Mucosa of descending colon (tissue), 3 donors: ENCODE results near the gene IL2RA. TPM values are rescaled to one million over a fixed set of nuclear protein-coding genes. Genes with fewer than 3 reads are reported as not detected.

ENCODE experiments used
- ATAC-seq: fragments of 200-7000 bp; cut with Tn5 transposase; one replicate; pipeline ENCODE4 v1.9.1; 2020; ENCODE audit warnings: mild to moderate bottlenecking, moderate library complexity
- DNase-seq, 3 donors: peaks; one replicate each; pipeline ENCODE4 v3.0.0-alpha.2; 2020
- H3K36me3 ChIP-seq: fragments of 200-600 bp; one replicate; pipeline ENCODE4 v1.8.0; 2021; ENCODE audit warnings: low read depth, mild to moderate bottlenecking
- H3K4me1 ChIP-seq: fragments of 200-600 bp; one replicate; pipeline ENCODE4 v1.8.0; 2021; ENCODE audit warnings: low read depth, mild to moderate bottlenecking
- H3K4me3 ChIP-seq: fragments of 200-600 bp; one replicate; pipeline ENCODE4 v1.8.0; 2021; ENCODE audit warnings: mild to moderate bottlenecking
- H3K9me3 ChIP-seq: fragments of 200-600 bp; one replicate; pipeline ENCODE4 v1.8.0; 2021; ENCODE audit warnings: mild to moderate bottlenecking
- intact Hi-C, 2 donors: fragments of 100-400 bp; cut with DNase I in 1 of 2; cut with micrococcal nuclease in 1 of 2; formaldehyde crosslinking; loops; one replicate each; pipeline versions ENCODE4 v1.11.0 to v1.11.1; 2022; cut with DNase I, micrococcal nuclease
- total RNA-seq, 3 donors: library from RNA; stranded (reverse); fragmentation: NEBNext Ultra II Directional in 2 of 3; extraction: Animal tissue kit (Norgen Biotek cat#: 25700) in 2 of 3; gene quantifications; one replicate each; pipeline versions ENCODE4 v1.2.1 to v1.2.4, GENCODE V29; 2021 to 2023
- TF ChIP-seq, protein P1 (sequence below): fragments of 200-600 bp; IDR thresholded peaks from one replicate; pipeline ENCODE4 v1.8.0; 2022; ENCODE audit warnings: antibody characterized with exemption, mild to moderate bottlenecking
- donor health status: DM: no; HTN: no; CAD: no; lungs with moderate emphysema.
- donor health status: DM: no; HTN: no; CAD: no.
- donor health status: DM: no; HTN: yes; CAD: no.

IL2RA gene
- total RNA-seq, 3 donors from 2014 or later: 1.2 to 3.7 (median 2.1) TPM

DNA sequence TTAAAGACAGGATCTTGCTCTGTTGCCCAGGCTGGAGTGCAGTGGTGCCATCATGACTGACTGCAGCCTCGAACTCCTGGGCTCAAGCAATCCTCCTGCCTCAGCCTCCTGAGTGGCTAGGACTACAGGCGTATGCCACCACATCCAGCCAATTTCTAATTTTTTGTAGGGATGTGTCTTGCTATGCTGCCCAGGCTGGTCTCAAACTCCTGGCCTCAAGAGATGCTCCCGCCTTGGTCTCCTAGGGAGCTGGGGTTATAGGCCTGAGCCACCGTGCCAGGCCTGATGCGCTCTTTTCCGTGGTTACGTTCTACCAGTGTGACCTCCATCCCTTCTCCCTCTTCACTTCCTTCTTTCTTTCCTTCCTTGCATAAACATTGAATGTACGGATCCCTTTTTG, 50.6 kb downstream of the IL2RA start:
- Histone ChIP-seq H3K9me3 (no peaks in the 10 kb centered on the region), H3K4me3 (no peak overlapping the region), H3K36me3 (no peaks in the 10 kb centered on the region), H3K4me1 (peaks cover 7% of the 10 kb centered on the region)
- intact Hi-C loops: loop anchor here in 1 of 2 donors (10.0 kb wide), 1 partner anchor 73 kb away; the partner anchor contains the start of gene RBM17
- no peak for DNase-seq
- TF ChIP-seq, protein P1, sequence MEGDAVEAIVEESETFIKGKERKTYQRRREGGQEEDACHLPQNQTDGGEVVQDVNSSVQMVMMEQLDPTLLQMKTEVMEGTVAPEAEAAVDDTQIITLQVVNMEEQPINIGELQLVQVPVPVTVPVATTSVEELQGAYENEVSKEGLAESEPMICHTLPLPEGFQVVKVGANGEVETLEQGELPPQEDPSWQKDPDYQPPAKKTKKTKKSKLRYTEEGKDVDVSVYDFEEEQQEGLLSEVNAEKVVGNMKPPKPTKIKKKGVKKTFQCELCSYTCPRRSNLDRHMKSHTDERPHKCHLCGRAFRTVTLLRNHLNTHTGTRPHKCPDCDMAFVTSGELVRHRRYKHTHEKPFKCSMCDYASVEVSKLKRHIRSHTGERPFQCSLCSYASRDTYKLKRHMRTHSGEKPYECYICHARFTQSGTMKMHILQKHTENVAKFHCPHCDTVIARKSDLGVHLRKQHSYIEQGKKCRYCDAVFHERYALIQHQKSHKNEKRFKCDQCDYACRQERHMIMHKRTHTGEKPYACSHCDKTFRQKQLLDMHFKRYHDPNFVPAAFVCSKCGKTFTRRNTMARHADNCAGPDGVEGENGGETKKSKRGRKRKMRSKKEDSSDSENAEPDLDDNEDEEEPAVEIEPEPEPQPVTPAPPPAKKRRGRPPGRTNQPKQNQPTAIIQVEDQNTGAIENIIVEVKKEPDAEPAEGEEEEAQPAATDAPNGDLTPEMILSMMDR: no peak
- no peak for ATAC-seq

DNA sequence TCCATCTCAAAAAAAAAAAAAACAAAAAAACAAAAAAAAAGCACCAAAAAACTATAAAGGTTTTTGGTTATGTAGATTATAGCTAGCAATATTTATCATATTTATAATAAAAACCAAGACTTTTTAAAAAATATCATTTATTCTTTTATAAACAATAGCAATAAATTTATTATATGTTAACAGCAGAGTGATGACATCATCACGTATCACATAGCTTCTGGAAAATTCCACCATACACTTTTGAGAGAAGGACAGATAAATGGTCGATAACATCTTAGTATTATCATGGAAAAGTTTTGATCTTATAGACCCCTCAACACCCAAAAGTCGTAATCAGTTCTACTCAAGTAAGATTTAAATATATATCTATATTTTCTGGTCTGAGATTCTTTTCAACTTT, 51.6 kb downstream of the IL2RA start:
- Histone ChIP-seq H3K4me1 (peaks cover 7% of the 10 kb centered on the region), H3K36me3 (no peaks in the 10 kb centered on the region), H3K4me3 (no peak overlapping the region), H3K9me3 (no peaks in the 10 kb centered on the region)
- DNase-seq (no peak), ATAC-seq (no peak)
- intact Hi-C loops: loop anchor here in 1 of 2 donors (10.0 kb wide), 1 partner anchor 74 kb away; the partner anchor contains the start of gene RBM17
- TF ChIP-seq, protein P1: no peak

GRCh38 chr10:6009961-6010360, 52.2 kb downstream of the IL2RA start:
- Histone ChIP-seq H3K9me3 (no peaks in the 10 kb centered on the region), H3K4me1 (peaks cover 7% of the 10 kb centered on the region), H3K36me3 (no peaks in the 10 kb centered on the region), H3K4me3 (no peak overlapping the region)
- ATAC-seq: no peak
- TF ChIP-seq, protein P1: no peak
- no peak for DNase-seq
- intact Hi-C loops: loop anchor here in 1 of 2 donors (10.0 kb wide), 1 partner anchor 75 kb away; the partner anchor contains the start of gene RBM17

GRCh38 chr10:6009150-6009549, 53.0 kb downstream of the IL2RA start:
- H3K4me3 ChIP-seq: no peak overlapping the region
- peaks cover 2% of the 10 kb centered on the region for H3K4me1 ChIP-seq
- H3K9me3 ChIP-seq: no peaks in the 10 kb centered on the region
- no peak for ATAC-seq
- DNase-seq: no peak
- H3K36me3 ChIP-seq: no peaks in the 10 kb centered on the region
- TF ChIP-seq, protein P1: no peak
- intact Hi-C loops: no loop called here

DNA sequence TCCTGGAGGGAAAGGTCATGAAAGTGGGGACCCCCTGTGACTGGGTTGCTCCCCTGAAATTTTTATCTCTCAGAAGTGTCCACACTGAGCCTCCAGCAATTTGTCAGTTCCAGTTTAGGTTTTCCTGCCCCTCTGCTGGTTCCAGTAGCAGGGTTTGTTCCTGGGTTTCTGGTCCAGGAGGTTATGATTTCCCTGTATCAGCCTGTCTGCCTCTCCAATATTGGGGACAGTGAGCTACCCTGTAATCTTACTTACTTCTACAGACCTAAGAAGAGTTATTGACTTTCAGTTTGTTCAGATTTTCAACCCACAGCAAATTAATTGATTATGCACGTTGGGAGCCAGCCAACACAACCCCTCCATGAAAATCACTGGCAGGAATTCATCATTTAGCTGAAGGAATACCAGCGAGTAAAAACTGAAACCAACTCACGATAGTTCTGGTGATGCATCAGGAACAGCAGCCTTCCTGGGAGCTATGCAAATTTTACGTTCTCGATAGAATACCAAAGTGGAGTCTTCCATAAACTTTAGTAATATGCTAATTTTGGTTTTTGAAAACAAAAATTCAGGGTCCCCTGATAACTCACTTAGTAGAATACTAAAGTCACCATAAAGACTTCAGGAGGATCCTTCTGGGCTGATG, 53.5 kb downstream of the IL2RA start:
- intact Hi-C loops: no loop called here
- H3K36me3 ChIP-seq: no peaks in the 10 kb centered on the region
- DNase-seq: no peak
- no peak overlapping the region for H3K4me3 ChIP-seq
- no peaks in the 10 kb centered on the region for H3K9me3 ChIP-seq
- ATAC-seq: no peak
- H3K4me1 ChIP-seq: no peaks in the 10 kb centered on the region
- TF ChIP-seq, protein P1: no peak
